Posterior vena cava (tissue), 2 donors: Measurements from ENCODE around the gene RAD51D. TPM values are rescaled to one million over a fixed set of nuclear protein-coding genes. Genes with fewer than 3 reads are reported as not detected.
A peak's percentile ranks its signal among the peaks of the same experiment; 100 is the strongest.
"Not testable (repeated sequence)": the region's sequence is repeated elsewhere in the genome, so short reads cannot be mapped to it uniquely, and the experiment has no call there.

Source experiments
- DNase-seq: peaks from one replicate; pipeline ENCODE4 v3.0.0-alpha.2; 2020; ENCODE audit warnings: low spot score
- intact Hi-C, 2 donors: fragments of 100-400 bp; cut with DNase I; formaldehyde crosslinking; loops; one replicate each; pipeline versions ENCODE4 v1.14.1 to v1.14.2; 2022 to 2023
- long read RNA-seq, 2 donors: library from polyadenylated mRNA; unstranded; transcript quantifications; one replicate each; pipeline ENCODE4 v2.0.0, GENCODE V29; 2020 to 2021
- total RNA-seq, 2 donors: library from RNA; stranded (reverse); fragmentation: NEBNext Ultra II Directional; extraction: Animal tissue kit (Norgen Biotek cat#: 25700); gene quantifications; one replicate each; pipeline ENCODE4 v1.2.1, GENCODE V29; 2021
- donor health status: DM: yes; HTN: yes; CAD: no.
- donor health status: DM: yes; HTN: yes; CAD: no.

RAD51D gene
- 10 to 100 TPM; 10.5 to 10.8 TPM for total RNA-seq
- long read RNA-seq, donor 1, full-length matches to known transcripts = 7 of 10 reads
- long read RNA-seq, donor 1, partial matches to known transcripts = 0 of 10 reads
- long read RNA-seq, donor 1, other reads (novel, unspliced or antisense) = 3 of 10 reads
- long read RNA-seq, donor 2, full-length matches to known transcripts = 33 of 41 reads
- long read RNA-seq, donor 2, partial matches to known transcripts = 1 of 41 reads
- long read RNA-seq, donor 2, other reads (novel, unspliced or antisense) = 7 of 41 reads

GRCh38 chr17:35119370-35120165 lies at the start of gene RAD51D:
Gene RAD51D (minus strand): TSS chr17:35119860. CDS start chr17:35119613, 247 bp downstream.
- intact Hi-C loops = loop anchor here in 1 of 2 donors (10.0 kb wide), 3 partner anchors 125 to 695 kb away; no protein-coding TSS in a partner anchor
- peak; percentile 91 for DNase-seq

GRCh38 chr17:35167666-35168065 lies 48.0 kb upstream of the RAD51D start:
- intact Hi-C loops = loop anchor here in 1 of 2 donors (10.0 kb wide), 1 partner anchor 377 kb away; no protein-coding TSS in a partner anchor

GRCh38 chr17:35167046-35167445 lies 47.4 kb upstream of the RAD51D start:
- intact Hi-C loops = loop anchor here in 1 of 2 donors (10.0 kb wide), 1 partner anchor 378 kb away; no protein-coding TSS in a partner anchor
- DNase-seq = no peak

More at GRCh38 chr17:35167666-35168065, 48.0 kb upstream of the RAD51D start:
- DNase-seq = no peak

- intact Hi-C loops = loop anchor here in 1 of 2 donors (10.0 kb wide), 1 partner anchor 378 kb away; no protein-coding TSS in a partner anchor
- DNase-seq = no peak
These were observed 46.9 kb upstream of the RAD51D start for GRCh38 chr17:35166526-35166925.

GRCh38 chr17:35164716-35165115 lies 45.1 kb upstream of the RAD51D start:
- intact Hi-C loops = loop anchor here in 1 of 2 donors (10.0 kb wide), 1 partner anchor 380 kb away; no protein-coding TSS in a partner anchor
- DNase-seq = peak; percentile 8

GRCh38 chr17:35163886-35164285 lies 44.2 kb upstream of the RAD51D start:
- DNase-seq = no peak
- intact Hi-C loops = loop anchor here in 1 of 2 donors (10.0 kb wide), 1 partner anchor 381 kb away; no protein-coding TSS in a partner anchor

- intact Hi-C loops = loop anchor here in 1 of 2 donors (10.0 kb wide), 1 partner anchor 382 kb away; no protein-coding TSS in a partner anchor
These were observed 43.1 kb upstream of the RAD51D start for GRCh38 chr17:35162755-35163154.

GRCh38 chr17:35161281-35161761 lies 41.7 kb upstream of the RAD51D start:
- DNase-seq = peak; percentile 5
- intact Hi-C loops = loop anchor here in 1 of 2 donors (10.0 kb wide), 1 partner anchor 383 kb away; no protein-coding TSS in a partner anchor

More at GRCh38 chr17:35162755-35163154, 43.1 kb upstream of the RAD51D start:
- DNase-seq = peak; percentile 25

- intact Hi-C loops = loop anchor here in 1 of 2 donors (10.0 kb wide), 1 partner anchor 384 kb away; no protein-coding TSS in a partner anchor
- peak; percentile 24 for DNase-seq
These were observed 40.9 kb upstream of the RAD51D start for GRCh38 chr17:35160354-35161201.

GRCh38 chr17:35159940-35160339 lies 40.3 kb upstream of the RAD51D start:
- intact Hi-C loops = loop anchor here in 1 of 2 donors (10.0 kb wide), 1 partner anchor 385 kb away; no protein-coding TSS in a partner anchor
- no peak for DNase-seq

- DNase-seq = peak; percentile 54
- intact Hi-C loops = no loop called here
These were observed 35.6 kb upstream of the RAD51D start for GRCh38 chr17:35155246-35155645.

GRCh38 chr17:35154196-35155165 lies 34.8 kb upstream of the RAD51D start:
- intact Hi-C loops = no loop called here
- DNase-seq = peak; percentile 52

- intact Hi-C loops = no loop called here
These were observed 32.9 kb upstream of the RAD51D start for GRCh38 chr17:35152421-35153140.

GRCh38 chr17:35151080-35151479 lies 31.4 kb upstream of the RAD51D start:
- intact Hi-C loops = not testable (repeated sequence)
- DNase-seq = peak; percentile 40

More at GRCh38 chr17:35152421-35153140, 32.9 kb upstream of the RAD51D start:
- no peak for DNase-seq

- intact Hi-C loops = no loop called here
- peak; percentile 51 for DNase-seq
These were observed 30.3 kb upstream of the RAD51D start for GRCh38 chr17:35149941-35150340.

GRCh38 chr17:35148144-35148543 lies 28.5 kb upstream of the RAD51D start:
- intact Hi-C loops = no loop called here
- DNase-seq = peak; percentile 47
